Ovary (tissue), 3 donors: ENCODE results near the gene H2AZ2.

Experiments
- CTCF ChIP-seq, 3 donors: fragments of 450-650 bp in 2 of 3; fragments of 200-600 bp in 1 of 3; IDR thresholded peaks; one replicate each; pipeline versions ENCODE4 v1.5.1 to v1.8.0; 2016 to 2022; ENCODE audit warnings: antibody characterized with exemption in 3 of 3, mild to moderate bottlenecking in 1 of 3
- EP300 ChIP-seq: sonication (generic); formaldehyde crosslinking; IDR thresholded peaks from one replicate; pipeline ENCODE4 v1.6.1; 2017; ENCODE audit warnings: antibody characterized with exemption
- POLR2A ChIP-seq: fragments of 450-650 bp; IDR thresholded peaks from one replicate; pipeline ENCODE4 v1.6.1; 2017; ENCODE audit warnings: antibody characterized with exemption, mild to moderate bottlenecking, moderate library complexity
- donor health status: DM: no; HTN: no; CAD: no.

DNA sequence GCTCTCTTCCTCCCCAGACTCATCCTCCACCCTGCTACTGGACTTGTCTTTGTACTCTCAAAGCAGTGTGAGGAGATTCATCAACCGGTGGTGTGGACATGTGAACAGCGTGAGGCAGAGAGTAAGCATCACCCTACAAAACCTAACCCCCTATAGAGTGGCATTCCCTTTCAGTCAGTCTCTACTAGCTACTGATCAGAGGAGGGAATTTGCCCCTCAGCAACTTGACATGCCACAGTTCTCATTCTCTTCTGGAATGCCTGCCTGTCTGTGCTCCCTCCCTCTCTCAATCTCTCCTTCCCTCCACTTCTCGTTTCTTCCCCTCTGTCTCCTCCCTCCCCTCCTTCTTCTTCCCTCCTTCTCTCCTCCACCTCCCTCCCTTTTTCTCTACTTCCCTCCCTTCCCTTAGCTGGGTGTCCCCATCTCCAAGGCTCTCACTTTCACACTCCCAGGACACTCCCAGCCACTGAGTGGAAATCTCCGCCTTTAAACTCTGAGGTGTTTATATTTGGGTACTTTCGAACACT lies 24.6 kb downstream of the H2AZ2 start:
- TF ChIP-seq CTCF (IDR thresholded peaks at IDR 0.05), result no peak
- TF ChIP-seq POLR2A, result no peak
- TF ChIP-seq EP300, result no peak
